ENCODE data around the gene FKBP1A. TPM values are rescaled to one million over a fixed set of nuclear protein-coding genes. Genes with fewer than 3 reads are reported as not detected.
A peak's percentile ranks its signal among the peaks of the same experiment; 100 is the strongest.

The FKBP1A gene
- total RNA-seq, 1 experiment from 2014 or later = 209 TPM

- H3K9me3 Mint-ChIP-seq (ENCODE audit: unreplicated experiment) = no peaks in the 10 kb centered on the region
- H3K27me3 Mint-ChIP-seq (ENCODE audit: insufficient read depth, unreplicated experiment) = no peaks in the 10 kb centered on the region
- BruUV-seq (replicated peaks) = no TSS peak
- no peak overlapping the region for H3K4me3 Mint-ChIP-seq (ENCODE audit: unreplicated experiment)
- peaks cover 50% of the 10 kb centered on the region for H3K36me3 Mint-ChIP-seq (ENCODE audit: insufficient read depth, unreplicated experiment)
- peak overlapping the region; percentile 44 for H3K27ac Mint-ChIP-seq (ENCODE audit: low read depth, unreplicated experiment)
- H3K4me1 Mint-ChIP-seq (ENCODE audit: insufficient read depth, unreplicated experiment) = peaks cover 56% of the 10 kb centered on the region
- no peak for TF ChIP-seq CTCF (IDR thresholded peaks at IDR 0.05; ENCODE audit: unreplicated experiment)
- ChIA-PET CTCF (interaction anchor here (0.6 to 1.4 kb wide), 6 partner anchors 11 to 127 kb away, joined by 3 to 5 read pairs (median 4); no protein-coding TSS in a partner anchor), POLR2A (interaction anchor here (0.6 to 2.4 kb wide), 3 partner anchors 15 to 59 kb away, joined by 3 to 7 read pairs (median 3); no protein-coding TSS in a partner anchor)
- DNase-seq (ENCODE audit: unreplicated experiment) = no peak
- intact Hi-C loops (cut with micrococcal nuclease) = loop anchor here (10.0 kb wide), 1 partner anchor 58 kb away; no protein-coding TSS in a partner anchor
Measured at GRCh38 chr20:1376408-1377270, 16.2 kb downstream of the FKBP1A start.

GRCh38 chr20:1376007-1376406 is 16.8 kb downstream of the FKBP1A start:
- Mint-ChIP-seq H3K36me3 (ENCODE audit: insufficient read depth, unreplicated experiment) (peaks cover 53% of the 10 kb centered on the region), H3K27me3 (ENCODE audit: insufficient read depth, unreplicated experiment) (no peaks in the 10 kb centered on the region), H3K9me3 (ENCODE audit: unreplicated experiment) (no peaks in the 10 kb centered on the region), H3K4me3 (ENCODE audit: unreplicated experiment) (no peak overlapping the region), H3K27ac (ENCODE audit: low read depth, unreplicated experiment) (peak overlapping the region; percentile 18), H3K4me1 (ENCODE audit: insufficient read depth, unreplicated experiment) (peaks cover 53% of the 10 kb centered on the region)
- BruUV-seq (replicated peaks) = no TSS peak
- ChIA-PET POLR2A (interaction anchor here (0.7 to 2.4 kb wide), 2 partner anchors 16 to 49 kb away, joined by 3 to 7 read pairs; no protein-coding TSS in a partner anchor), CTCF (interaction anchor here (0.6 to 1.4 kb wide), 4 partner anchors 11 to 128 kb away, joined by 3 to 5 read pairs (median 3); no protein-coding TSS in a partner anchor)
- intact Hi-C loops (cut with micrococcal nuclease) = loop anchor here (10.0 kb wide), 1 partner anchor 59 kb away; no protein-coding TSS in a partner anchor
- TF ChIP-seq CTCF (IDR thresholded peaks at IDR 0.05; ENCODE audit: unreplicated experiment) = no peak
- DNase-seq (ENCODE audit: unreplicated experiment) = no peak

GRCh38 chr20:1375515-1375914 is 17.3 kb downstream of the FKBP1A start:
- peak overlapping the region; percentile 18 for H3K27ac Mint-ChIP-seq (ENCODE audit: low read depth, unreplicated experiment)
- intact Hi-C loops (cut with micrococcal nuclease) = loop anchor here (10.0 kb wide), 1 partner anchor 59 kb away; no protein-coding TSS in a partner anchor
- peaks cover 48% of the 10 kb centered on the region for H3K4me1 Mint-ChIP-seq (ENCODE audit: insufficient read depth, unreplicated experiment)
- TF ChIP-seq CTCF (IDR thresholded peaks at IDR 0.05; ENCODE audit: unreplicated experiment) = no peak
- H3K36me3 Mint-ChIP-seq (ENCODE audit: insufficient read depth, unreplicated experiment) = peaks cover 58% of the 10 kb centered on the region
- H3K27me3 Mint-ChIP-seq (ENCODE audit: insufficient read depth, unreplicated experiment) = no peaks in the 10 kb centered on the region
- H3K4me3 Mint-ChIP-seq (ENCODE audit: unreplicated experiment) = no peak overlapping the region
- ChIA-PET POLR2A (interaction anchor here (0.5 to 2.4 kb wide), 2 partner anchors 16 to 781 kb away, joined by 3 to 7 read pairs; no protein-coding TSS in a partner anchor), CTCF (interaction anchor here (1.4 kb wide), 1 partner anchor 12 kb away, joined by 3 read pairs; no protein-coding TSS in a partner anchor)
- H3K9me3 Mint-ChIP-seq (ENCODE audit: unreplicated experiment) = no peaks in the 10 kb centered on the region
- DNase-seq (ENCODE audit: unreplicated experiment) = peak; percentile 61
- no TSS peak for BruUV-seq (replicated peaks)

- H3K4me1 Mint-ChIP-seq (ENCODE audit: insufficient read depth, unreplicated experiment) = peaks cover 35% of the 10 kb centered on the region
- intact Hi-C loops (cut with micrococcal nuclease) = loop anchor here (10.0 kb wide), 1 partner anchor 61 kb away; no protein-coding TSS in a partner anchor
- H3K36me3 Mint-ChIP-seq (ENCODE audit: insufficient read depth, unreplicated experiment) = peaks cover 71% of the 10 kb centered on the region
- TF ChIP-seq CTCF (IDR thresholded peaks at IDR 0.05; ENCODE audit: unreplicated experiment) = no peak
- no peaks in the 10 kb centered on the region for H3K27me3 Mint-ChIP-seq (ENCODE audit: insufficient read depth, unreplicated experiment)
- ChIA-PET CTCF (interaction anchor here (1.2 kb wide), 1 partner anchor 161 kb away, joined by 5 read pairs; no protein-coding TSS in a partner anchor), POLR2A (no interaction called here)
- no peaks in the 10 kb centered on the region for H3K9me3 Mint-ChIP-seq (ENCODE audit: unreplicated experiment)
- H3K4me3 Mint-ChIP-seq (ENCODE audit: unreplicated experiment) = no peak overlapping the region
- peak overlapping the region; percentile 71 for H3K27ac Mint-ChIP-seq (ENCODE audit: low read depth, unreplicated experiment)
- DNase-seq (ENCODE audit: unreplicated experiment) = no peak
- BruUV-seq (replicated peaks) = no TSS peak
Measured at GRCh38 chr20:1374246-1374645, 18.6 kb downstream of the FKBP1A start.

Data from MCF 10A (cell line).